CD14-positive monocyte (primary cell): ENCODE data around the gene NOD2. TPM values are rescaled to one million over a fixed set of nuclear protein-coding genes. Genes with fewer than 3 reads are reported as not detected.

ENCODE experiments used
- DNase-seq, 3 donors: peaks; one replicate each; pipeline ENCODE4 v3.0.0-alpha.2; 2011 to 2022
- H2AFZ ChIP-seq: 2 replicates; pipeline ENCODE4 v1.6.0; 2012; ENCODE audit warnings: mild to moderate bottlenecking, low read depth, low read length, inconsistent platforms; ENCODE audit not compliant: insufficient read depth, poor library complexity, severe bottlenecking
- H3K27ac ChIP-seq, 2 donors: 1 replicate in 1 of 2; 2 replicates in 1 of 2; pipeline ENCODE4 v1.5.1; 2012 to 2013; ENCODE audit warnings: low read length in 2 of 2, control low read depth in 1 of 2, inconsistent platforms in 1 of 2, low read depth in 1 of 2, mild to moderate bottlenecking in 1 of 2
- H3K27me3 ChIP-seq, 2 donors: one replicate each; pipeline versions ENCODE4 v1.6.0 to v1.6.1; 2011 to 2013; ENCODE audit warnings: low read length in 2 of 2; ENCODE audit not compliant: control insufficient read depth in 2 of 2, insufficient read depth in 2 of 2
- H3K36me3 ChIP-seq, 2 donors: replicated peaks in 1 of 2; 1 replicate in 1 of 2; 2 replicates in 1 of 2; pipeline versions ENCODE4 v1.5.1 to v1.6.1; 2012 to 2013; ENCODE audit warnings: low read length in 2 of 2, control low read depth in 1 of 2, inconsistent platforms in 1 of 2, mild to moderate bottlenecking in 1 of 2; ENCODE audit not compliant: insufficient read depth in 2 of 2, control insufficient read depth in 1 of 2
- H3K4me1 ChIP-seq, 2 donors: 1 replicate in 1 of 2; 2 replicates in 1 of 2; pipeline versions ENCODE4 v1.5.1 to v1.6.1; 2012 to 2013; ENCODE audit warnings: low read length in 2 of 2, control low read depth in 1 of 2, inconsistent platforms in 1 of 2, mild to moderate bottlenecking in 1 of 2, moderate library complexity in 1 of 2; ENCODE audit not compliant: insufficient read depth in 2 of 2, control insufficient read depth in 1 of 2
- H3K4me2 ChIP-seq: replicated peaks from 2 replicates; pipeline ENCODE3; 2012; ENCODE audit warnings: low read length, moderate library complexity, mild to moderate bottlenecking; ENCODE audit not compliant: poor library complexity, severe bottlenecking; ENCODE audit errors: extremely low read depth
- H3K4me3 ChIP-seq, 3 experiments: fragments of 200-600 bp in 1 of 3; sonication (generic) in 1 of 3; replicated peaks in 1 of 3; 1 replicate in 2 of 3; 2 replicates in 1 of 3; pipeline ENCODE4 v1.5.1; 2011 to 2013; ENCODE audit warnings: low read length in 3 of 3, mild to moderate bottlenecking in 3 of 3, control low read depth in 2 of 3, low read depth in 2 of 3, inconsistent platforms in 1 of 3, moderate library complexity in 1 of 3
- H3K79me2 ChIP-seq: 2 replicates; pipeline ENCODE4 v1.6.0; 2012; ENCODE audit warnings: mild to moderate bottlenecking, control low read depth, inconsistent platforms, low read length, moderate library complexity; ENCODE audit not compliant: insufficient read depth
- H3K9ac ChIP-seq: 2 replicates; pipeline ENCODE4 v1.6.0; 2017; ENCODE audit warnings: low read length, mild to moderate bottlenecking; ENCODE audit not compliant: insufficient read depth, poor library complexity, severe bottlenecking
- H3K9me3 ChIP-seq, 2 donors: replicated peaks in 1 of 2; 1 replicate in 1 of 2; 2 replicates in 1 of 2; pipeline versions ENCODE4 v1.5.1 to v1.6.1; 2012 to 2013; ENCODE audit warnings: low read length in 2 of 2, control low read depth in 1 of 2; ENCODE audit not compliant: control insufficient read depth in 1 of 2, insufficient read depth in 1 of 2
- H4K20me1 ChIP-seq: 2 replicates; pipeline ENCODE4 v1.6.0; 2012; ENCODE audit warnings: mild to moderate bottlenecking, low read length, control low read depth, moderate library complexity; ENCODE audit not compliant: insufficient read depth
- H3K27ac Mint-ChIP-seq, 7 donors: one replicate each; pipeline ENCODE4 v1.8.0; 2020; ENCODE audit warnings: mild to moderate bottlenecking in 7 of 7, mixed read lengths in 7 of 7, moderate library complexity in 6 of 7, inconsistent platforms in 2 of 7
- H3K27me3 Mint-ChIP-seq, 3 donors: one replicate each; pipeline ENCODE4 v1.8.0; 2021 to 2022; ENCODE audit warnings: low read depth in 3 of 3, mild to moderate bottlenecking in 3 of 3, mixed read lengths in 3 of 3, moderate library complexity in 3 of 3, inconsistent platforms in 1 of 3
- H3K36me3 Mint-ChIP-seq, 2 donors: one replicate each; pipeline ENCODE4 v1.8.0; 2020; ENCODE audit warnings: mixed read lengths in 2 of 2, inconsistent platforms in 1 of 2, mild to moderate bottlenecking in 1 of 2
- H3K4me1 Mint-ChIP-seq: one replicate; pipeline ENCODE4 v1.8.0; 2020; ENCODE audit warnings: mild to moderate bottlenecking, mixed read lengths
- H3K4me3 Mint-ChIP-seq, 2 donors: one replicate each; pipeline ENCODE4 v1.8.0; 2020; ENCODE audit warnings: mild to moderate bottlenecking in 2 of 2, mixed read lengths in 2 of 2, moderate library complexity in 1 of 2
- H3K9me3 Mint-ChIP-seq, 7 donors: one replicate each; pipeline ENCODE4 v1.8.0; 2020 to 2022; ENCODE audit warnings: mixed read lengths in 7 of 7, mild to moderate bottlenecking in 6 of 7, moderate library complexity in 6 of 7, inconsistent platforms in 2 of 7
- WGBS: methylation state at CpG from one replicate; pipeline ENCODE4 v1.1.5; 2013; ENCODE audit warnings: missing lambda C conversion rate; ENCODE audit not compliant: insufficient coverage; 5-methylcytosine and 5-hydroxymethylcytosine counted together
- intact Hi-C, 2 donors: fragments of 100-400 bp; cut with micrococcal nuclease; formaldehyde crosslinking; loops; one replicate each; pipeline versions ENCODE4 v1.15.0 to v1.15.1; 2023
- polyA plus RNA-seq, 3 donors: library from polyadenylated mRNA; depleted of rRNA in 1 of 3; unstranded in 2 of 3; stranded (reverse) in 1 of 3; fragments of 300-500 nt in 2 of 3; fragments of >200 nt in 1 of 3; fragmentation: Illumina TruSeq in 2 of 3; gene quantifications; 1 replicate in 2 of 3; 2 replicates in 1 of 3; pipeline ENCODE4 v1.2.3, GENCODE V29; 2012 to 2021
- TF ChIP-seq, protein P1 (sequence below): fragments of 200-600 bp; IDR thresholded peaks from one replicate; pipeline ENCODE4 v1.8.0; 2022; ENCODE audit warnings: antibody characterized with exemption, mild to moderate bottlenecking

The NOD2 gene
- polyA plus RNA-seq, 3 donors, result 18.5 to 83.3 (median 29.7) TPM

DNA sequence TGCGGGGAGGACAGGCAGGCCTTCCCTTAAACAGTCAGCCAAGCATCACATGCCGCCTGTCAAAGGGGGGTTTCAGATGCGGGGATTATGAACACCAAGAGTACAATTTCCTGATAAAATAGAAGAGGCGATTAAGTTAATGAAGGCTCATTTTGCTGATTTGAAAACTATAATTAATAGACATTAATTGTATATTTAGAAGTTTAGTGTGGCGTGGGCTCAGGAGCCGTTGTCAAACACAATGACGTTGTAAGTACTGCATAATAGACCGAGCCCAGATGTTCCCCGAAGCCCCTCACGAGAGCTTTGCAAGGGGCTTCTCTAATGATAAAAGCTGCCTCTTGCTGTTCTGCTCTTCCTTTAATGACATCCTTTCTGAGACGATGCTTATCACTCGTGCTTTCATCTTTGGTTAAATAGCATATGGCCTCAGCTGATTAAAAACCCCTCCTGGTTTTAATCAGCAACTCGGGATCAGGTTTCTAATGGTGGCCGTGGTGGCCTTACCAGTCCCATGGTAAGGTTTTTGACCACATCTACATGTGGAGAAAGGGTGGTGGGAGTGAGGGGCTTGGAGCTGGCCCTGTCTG, 40.5 kb upstream of the NOD2 start:
- peaks cover 0 to 6% of the 10 kb centered on the region in 2 donors for H3K9me3 ChIP-seq
- no peak overlapping the region for H3K9ac ChIP-seq
- H3K4me2 ChIP-seq, result no peak overlapping the region
- no peak overlapping the region for H3K27ac ChIP-seq
- H3K4me3 ChIP-seq, result no peak overlapping the region
- H3K27me3 Mint-ChIP-seq, result peaks cover 0 to 7% (median 3%) of the 10 kb centered on the region in 3 donors
- DNase-seq, result no peak
- no peaks in the 10 kb centered on the region for H3K79me2 ChIP-seq
- peaks cover 0 to 2% of the 10 kb centered on the region in 2 donors for H3K36me3 Mint-ChIP-seq
- no peaks in the 10 kb centered on the region for H3K4me1 ChIP-seq
- peaks cover 4 to 6% (median 5%) of the 10 kb centered on the region in 7 donors for H3K9me3 Mint-ChIP-seq
- H3K4me3 Mint-ChIP-seq, result no peak overlapping the region
- TF ChIP-seq, protein P1, sequence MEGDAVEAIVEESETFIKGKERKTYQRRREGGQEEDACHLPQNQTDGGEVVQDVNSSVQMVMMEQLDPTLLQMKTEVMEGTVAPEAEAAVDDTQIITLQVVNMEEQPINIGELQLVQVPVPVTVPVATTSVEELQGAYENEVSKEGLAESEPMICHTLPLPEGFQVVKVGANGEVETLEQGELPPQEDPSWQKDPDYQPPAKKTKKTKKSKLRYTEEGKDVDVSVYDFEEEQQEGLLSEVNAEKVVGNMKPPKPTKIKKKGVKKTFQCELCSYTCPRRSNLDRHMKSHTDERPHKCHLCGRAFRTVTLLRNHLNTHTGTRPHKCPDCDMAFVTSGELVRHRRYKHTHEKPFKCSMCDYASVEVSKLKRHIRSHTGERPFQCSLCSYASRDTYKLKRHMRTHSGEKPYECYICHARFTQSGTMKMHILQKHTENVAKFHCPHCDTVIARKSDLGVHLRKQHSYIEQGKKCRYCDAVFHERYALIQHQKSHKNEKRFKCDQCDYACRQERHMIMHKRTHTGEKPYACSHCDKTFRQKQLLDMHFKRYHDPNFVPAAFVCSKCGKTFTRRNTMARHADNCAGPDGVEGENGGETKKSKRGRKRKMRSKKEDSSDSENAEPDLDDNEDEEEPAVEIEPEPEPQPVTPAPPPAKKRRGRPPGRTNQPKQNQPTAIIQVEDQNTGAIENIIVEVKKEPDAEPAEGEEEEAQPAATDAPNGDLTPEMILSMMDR, result no peak
- peaks cover 8% of the 10 kb centered on the region for H3K4me1 Mint-ChIP-seq
- 100% methylated on average over 5 of the region's 14 CpGs for WGBS
- no peak overlapping the region for H3K27ac Mint-ChIP-seq
- intact Hi-C loops, result no loop called here
- H3K36me3 ChIP-seq, result no peaks in the 10 kb centered on the region
- H2AFZ ChIP-seq, result no peak overlapping the region
- H3K27me3 ChIP-seq, result no peaks in the 10 kb centered on the region
- no peaks in the 10 kb centered on the region for H4K20me1 ChIP-seq

DNA sequence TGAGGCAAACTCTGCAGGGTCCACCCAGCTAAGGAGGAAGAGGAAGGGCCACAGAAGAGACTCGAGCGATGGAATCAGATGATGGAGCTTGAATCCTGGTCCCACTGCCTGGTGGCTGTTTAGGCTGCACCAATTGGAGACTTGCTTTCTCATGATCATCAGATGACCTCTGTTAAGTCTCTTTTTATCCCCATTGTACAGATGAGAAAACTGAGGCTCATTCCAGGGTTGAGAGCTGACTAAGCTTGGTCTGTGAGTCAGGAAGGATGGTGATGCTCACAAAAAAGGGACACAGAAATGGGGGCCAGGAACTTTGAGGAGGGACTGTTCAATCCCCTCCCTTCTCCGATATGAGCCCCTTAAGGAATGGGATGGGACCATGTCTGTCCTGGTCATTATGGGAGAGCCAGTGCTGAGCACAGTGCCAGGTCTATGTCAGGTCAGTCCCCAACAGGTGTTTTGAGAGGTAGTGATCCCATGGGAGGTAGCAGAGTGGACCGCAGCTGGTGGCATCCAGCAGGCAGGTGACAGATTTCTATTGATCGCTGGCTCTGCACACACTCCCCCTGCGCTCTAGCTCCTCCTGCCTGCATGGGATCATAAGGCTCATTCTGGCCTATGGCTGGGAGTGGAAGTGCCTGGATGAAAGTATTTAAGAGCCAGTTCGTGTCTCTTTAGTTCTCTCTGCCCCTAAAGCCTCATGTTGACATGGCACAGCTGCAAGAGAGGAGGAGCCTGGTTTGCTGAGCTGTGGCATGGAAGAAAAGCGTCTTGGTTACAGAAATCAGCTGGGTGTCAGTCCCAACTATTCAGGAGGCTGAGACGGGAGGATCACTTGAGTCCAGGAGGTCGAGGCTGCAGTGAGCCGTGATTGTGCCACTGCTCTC, 39.5 kb upstream of the NOD2 start:
- no peak overlapping the region for H2AFZ ChIP-seq
- H3K4me3 ChIP-seq, result no peak overlapping the region
- H3K4me2 ChIP-seq, result no peak overlapping the region
- no peak for DNase-seq
- TF ChIP-seq, protein P1, result no peak
- H3K27me3 ChIP-seq, result no peaks in the 10 kb centered on the region
- H3K4me1 Mint-ChIP-seq, result peaks cover 8% of the 10 kb centered on the region
- intact Hi-C loops, result no loop called here
- no peak overlapping the region for H3K27ac ChIP-seq
- H3K9me3 Mint-ChIP-seq, result peaks cover 4 to 6% (median 5%) of the 10 kb centered on the region in 7 donors
- peaks cover 0 to 7% (median 3%) of the 10 kb centered on the region in 3 donors for H3K27me3 Mint-ChIP-seq
- H3K4me3 Mint-ChIP-seq, result no peak overlapping the region
- no peak overlapping the region for H3K9ac ChIP-seq
- H3K36me3 Mint-ChIP-seq, result peaks cover 0 to 2% of the 10 kb centered on the region in 2 donors
- no peaks in the 10 kb centered on the region for H4K20me1 ChIP-seq
- no peaks in the 10 kb centered on the region for H3K4me1 ChIP-seq
- 87% methylated on average over 6 of the region's 11 CpGs for WGBS
- no peaks in the 10 kb centered on the region for H3K36me3 ChIP-seq
- H3K79me2 ChIP-seq, result no peaks in the 10 kb centered on the region
- H3K27ac Mint-ChIP-seq, result peak overlapping the region in 1 of 7 donors; percentile 1
- H3K9me3 ChIP-seq, result peaks cover 0 to 6% of the 10 kb centered on the region in 2 donors
